Thyroid gland (tissue), 4 donors: ENCODE results near the gene GDI2.

Experiments
- POLR2A ChIP-seq, 2 donors: fragments of 450-650 bp; IDR thresholded peaks; one replicate each; pipeline ENCODE4 v1.6.1; 2017; ENCODE audit warnings: antibody characterized with exemption in 2 of 2, mild to moderate bottlenecking in 2 of 2, moderate library complexity in 1 of 2
- TF ChIP-seq, protein P1 (sequence below), 6 experiments: fragments of 200-600 bp in 3 of 6; fragments of 450-650 bp in 3 of 6; sonication (generic) in 3 of 6; IDR thresholded peaks; one replicate each; pipeline ENCODE4 v1.5.1; 2016 to 2019; ENCODE audit warnings: antibody characterized with exemption in 6 of 6, mild to moderate bottlenecking in 2 of 6, inconsistent platforms in 1 of 6, moderate library complexity in 1 of 6

- TF ChIP-seq, protein P1, sequence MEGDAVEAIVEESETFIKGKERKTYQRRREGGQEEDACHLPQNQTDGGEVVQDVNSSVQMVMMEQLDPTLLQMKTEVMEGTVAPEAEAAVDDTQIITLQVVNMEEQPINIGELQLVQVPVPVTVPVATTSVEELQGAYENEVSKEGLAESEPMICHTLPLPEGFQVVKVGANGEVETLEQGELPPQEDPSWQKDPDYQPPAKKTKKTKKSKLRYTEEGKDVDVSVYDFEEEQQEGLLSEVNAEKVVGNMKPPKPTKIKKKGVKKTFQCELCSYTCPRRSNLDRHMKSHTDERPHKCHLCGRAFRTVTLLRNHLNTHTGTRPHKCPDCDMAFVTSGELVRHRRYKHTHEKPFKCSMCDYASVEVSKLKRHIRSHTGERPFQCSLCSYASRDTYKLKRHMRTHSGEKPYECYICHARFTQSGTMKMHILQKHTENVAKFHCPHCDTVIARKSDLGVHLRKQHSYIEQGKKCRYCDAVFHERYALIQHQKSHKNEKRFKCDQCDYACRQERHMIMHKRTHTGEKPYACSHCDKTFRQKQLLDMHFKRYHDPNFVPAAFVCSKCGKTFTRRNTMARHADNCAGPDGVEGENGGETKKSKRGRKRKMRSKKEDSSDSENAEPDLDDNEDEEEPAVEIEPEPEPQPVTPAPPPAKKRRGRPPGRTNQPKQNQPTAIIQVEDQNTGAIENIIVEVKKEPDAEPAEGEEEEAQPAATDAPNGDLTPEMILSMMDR (IDR thresholded peaks at IDR 0.05): no peak
- no peak for TF ChIP-seq POLR2A (IDR thresholded peaks at IDR 0.05)
Measured at GRCh38 chr10:5813091-5813340, 218 bp downstream of the GDI2 start.
